GM06990 (cell line): ENCODE data around the gene LRMDA.
"Not testable (repeated sequence)": the region's sequence is repeated elsewhere in the genome, so short reads cannot be mapped to it uniquely, and the experiment has no call there.

ENCODE experiments used
- DNase-seq: peaks from one replicate; pipeline ENCODE4 v3.0.0-alpha.2; 2011; ENCODE audit not compliant: insufficient read length; ENCODE audit errors: extremely low read depth
- H3K27me3 ChIP-seq: replicated peaks from 2 replicates; pipeline ENCODE4 v1.6.0; 2011; ENCODE audit warnings: low read length; ENCODE audit not compliant: control insufficient read depth, insufficient read depth
- H3K36me3 ChIP-seq: 2 replicates; pipeline ENCODE4 v1.5.1; 2011; ENCODE audit warnings: low read length; ENCODE audit not compliant: control insufficient read depth, insufficient read depth
- H3K4me3 ChIP-seq: replicated peaks from 2 replicates; pipeline ENCODE4 v1.5.1; 2011; ENCODE audit warnings: low read depth, mild to moderate bottlenecking, control low read depth, low read length
- TF ChIP-seq, protein P1 (sequence below): IDR thresholded peaks from 2 replicates; pipeline ENCODE4 v1.5.1; 2011; ENCODE audit warnings: low read length, control low read depth, mild to moderate bottlenecking, inconsistent platforms; ENCODE audit not compliant: insufficient read depth, poor library complexity, severe bottlenecking

The LRMDA gene

DNA sequence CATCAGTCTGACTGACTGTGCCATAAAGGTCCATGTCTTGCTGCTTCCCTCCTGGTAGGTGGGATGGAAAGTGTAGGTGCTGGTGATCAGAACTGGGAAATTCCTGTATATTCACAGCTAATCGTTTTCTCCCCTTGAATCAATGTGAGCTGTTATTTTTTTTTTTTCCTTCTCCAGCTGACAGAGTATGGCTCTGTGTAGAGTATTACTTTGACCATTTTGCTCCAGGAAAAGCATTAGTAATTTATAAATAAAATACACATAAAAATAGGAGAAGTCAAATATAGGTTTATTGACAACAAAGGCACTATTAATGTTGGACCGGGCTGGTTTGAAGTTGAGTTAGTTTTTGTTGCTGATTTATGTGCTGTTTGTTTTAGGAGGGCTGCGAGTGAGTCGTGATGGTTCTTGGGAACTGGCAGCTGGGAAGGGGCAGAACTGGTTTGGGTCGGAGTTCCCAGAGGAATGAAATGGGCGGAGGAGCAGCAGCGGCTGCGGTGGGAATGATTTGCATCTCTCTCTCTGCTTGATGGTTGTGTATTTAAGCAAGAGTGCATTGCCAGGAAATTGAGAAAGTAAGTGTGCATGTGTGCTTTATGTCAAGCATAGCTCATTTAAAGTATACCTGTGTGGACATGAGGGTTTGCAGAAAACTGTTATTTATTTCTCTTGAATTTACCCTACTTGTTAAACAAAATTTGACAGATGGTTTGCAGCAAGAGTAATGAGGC is 80.9 kb downstream of the LRMDA start:
- Histone ChIP-seq H3K27me3 (peaks cover 1% of the 10 kb centered on the region), H3K4me3 (no peak overlapping the region), H3K36me3 (no peaks in the 10 kb centered on the region)
- no peak for DNase-seq
- TF ChIP-seq, protein P1, sequence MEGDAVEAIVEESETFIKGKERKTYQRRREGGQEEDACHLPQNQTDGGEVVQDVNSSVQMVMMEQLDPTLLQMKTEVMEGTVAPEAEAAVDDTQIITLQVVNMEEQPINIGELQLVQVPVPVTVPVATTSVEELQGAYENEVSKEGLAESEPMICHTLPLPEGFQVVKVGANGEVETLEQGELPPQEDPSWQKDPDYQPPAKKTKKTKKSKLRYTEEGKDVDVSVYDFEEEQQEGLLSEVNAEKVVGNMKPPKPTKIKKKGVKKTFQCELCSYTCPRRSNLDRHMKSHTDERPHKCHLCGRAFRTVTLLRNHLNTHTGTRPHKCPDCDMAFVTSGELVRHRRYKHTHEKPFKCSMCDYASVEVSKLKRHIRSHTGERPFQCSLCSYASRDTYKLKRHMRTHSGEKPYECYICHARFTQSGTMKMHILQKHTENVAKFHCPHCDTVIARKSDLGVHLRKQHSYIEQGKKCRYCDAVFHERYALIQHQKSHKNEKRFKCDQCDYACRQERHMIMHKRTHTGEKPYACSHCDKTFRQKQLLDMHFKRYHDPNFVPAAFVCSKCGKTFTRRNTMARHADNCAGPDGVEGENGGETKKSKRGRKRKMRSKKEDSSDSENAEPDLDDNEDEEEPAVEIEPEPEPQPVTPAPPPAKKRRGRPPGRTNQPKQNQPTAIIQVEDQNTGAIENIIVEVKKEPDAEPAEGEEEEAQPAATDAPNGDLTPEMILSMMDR = no peak

DNA sequence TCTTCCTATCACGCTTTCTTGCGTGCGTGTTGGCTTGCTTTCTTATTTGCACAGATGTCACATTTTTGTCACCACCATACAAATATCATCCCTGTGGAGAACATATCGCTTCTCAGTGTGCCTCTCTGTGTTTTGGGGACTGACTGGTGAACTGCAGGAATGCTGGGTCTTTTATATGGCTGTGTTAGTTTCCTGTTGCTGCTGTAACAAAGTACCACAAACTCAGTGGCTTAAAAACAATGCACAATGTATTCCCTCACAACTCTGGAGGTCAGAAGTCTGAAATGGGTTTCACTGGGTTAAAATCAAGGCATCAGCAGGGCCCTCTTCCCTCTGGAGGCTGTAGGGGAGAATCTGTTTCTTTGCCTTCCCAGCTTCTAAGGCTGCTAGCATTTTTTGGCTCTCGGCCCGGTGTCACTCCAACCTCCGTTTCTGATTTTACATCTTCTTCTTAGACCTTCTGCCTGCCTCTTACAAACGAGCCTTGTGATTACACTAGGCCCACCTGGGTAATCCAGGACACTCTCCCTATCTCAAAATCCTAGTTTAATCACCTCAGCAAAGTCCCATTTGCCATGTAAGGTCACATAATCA is 82.0 kb downstream of the LRMDA start:
- peaks cover 1% of the 10 kb centered on the region for H3K27me3 ChIP-seq
- no peak overlapping the region for H3K4me3 ChIP-seq
- TF ChIP-seq, protein P1 = no peak
- no peak for DNase-seq
- H3K36me3 ChIP-seq = no peaks in the 10 kb centered on the region

DNA sequence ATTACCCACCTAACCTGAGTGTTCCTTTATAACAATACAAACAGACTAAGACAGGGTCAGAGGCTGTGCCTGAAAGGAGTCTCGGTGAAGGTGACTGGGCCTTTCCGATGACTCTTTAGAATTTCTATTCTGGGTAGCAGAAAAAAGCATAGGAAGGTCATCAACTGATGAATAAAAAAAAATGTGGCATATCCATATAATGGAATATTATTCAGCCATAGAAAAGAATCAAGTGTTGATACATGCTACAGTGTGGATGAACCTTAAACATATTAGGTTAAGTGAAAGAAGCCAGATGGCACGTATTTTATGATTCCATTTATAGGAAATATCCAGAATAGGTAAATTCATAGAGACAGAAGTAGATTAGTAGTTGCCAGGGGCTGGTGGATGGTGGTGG is 83.4 kb downstream of the LRMDA start:
- Histone ChIP-seq H3K27me3 (peaks cover 1% of the 10 kb centered on the region), H3K4me3 (no peak overlapping the region), H3K36me3 (no peaks in the 10 kb centered on the region)
- TF ChIP-seq, protein P1 = no peak
- no peak for DNase-seq

DNA sequence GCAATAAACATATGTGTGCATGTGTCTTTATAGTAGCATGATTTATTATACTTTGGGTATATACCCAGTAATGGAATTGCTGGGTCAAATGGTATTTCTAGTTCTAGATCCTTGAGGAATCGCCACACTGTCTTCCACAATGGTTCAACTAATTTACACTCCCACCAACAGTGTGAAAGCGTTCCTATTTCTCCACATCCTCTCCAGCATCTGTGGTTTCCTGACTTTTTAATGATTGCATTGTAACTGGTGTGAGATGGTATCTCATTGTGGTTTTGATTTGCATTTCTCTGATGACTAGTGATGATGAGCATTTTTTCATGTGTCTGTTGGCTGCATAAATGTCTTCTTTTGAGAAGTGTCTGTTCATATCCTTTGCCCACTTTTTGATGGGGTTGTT is 84.7 kb downstream of the LRMDA start:
- H3K4me3 ChIP-seq, H3K27me3 ChIP-seq, DNase-seq, H3K36me3 ChIP-seq: not testable (repeated sequence)

DNA sequence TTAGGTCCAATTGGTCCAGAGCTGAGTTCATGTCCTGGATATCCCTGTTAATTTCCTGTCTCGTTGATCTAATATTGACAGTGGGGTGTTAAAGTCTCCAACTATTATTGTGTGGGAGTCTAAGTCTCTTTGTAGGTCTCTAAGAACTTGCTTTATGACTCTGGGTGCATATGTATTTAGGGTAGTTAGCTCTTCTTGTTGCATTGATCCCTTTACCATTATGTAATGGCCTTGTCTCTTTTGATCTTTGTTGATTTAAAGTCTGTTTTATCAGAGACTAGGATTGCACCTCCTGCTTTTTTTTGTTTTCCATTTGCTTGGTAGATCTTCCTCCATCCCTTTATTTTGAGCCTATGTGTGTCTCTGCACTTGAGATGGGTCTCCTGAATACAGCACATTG is 87.8 kb downstream of the LRMDA start:
- H3K4me3 ChIP-seq, H3K27me3 ChIP-seq, DNase-seq, H3K36me3 ChIP-seq: not testable (repeated sequence)

DNA sequence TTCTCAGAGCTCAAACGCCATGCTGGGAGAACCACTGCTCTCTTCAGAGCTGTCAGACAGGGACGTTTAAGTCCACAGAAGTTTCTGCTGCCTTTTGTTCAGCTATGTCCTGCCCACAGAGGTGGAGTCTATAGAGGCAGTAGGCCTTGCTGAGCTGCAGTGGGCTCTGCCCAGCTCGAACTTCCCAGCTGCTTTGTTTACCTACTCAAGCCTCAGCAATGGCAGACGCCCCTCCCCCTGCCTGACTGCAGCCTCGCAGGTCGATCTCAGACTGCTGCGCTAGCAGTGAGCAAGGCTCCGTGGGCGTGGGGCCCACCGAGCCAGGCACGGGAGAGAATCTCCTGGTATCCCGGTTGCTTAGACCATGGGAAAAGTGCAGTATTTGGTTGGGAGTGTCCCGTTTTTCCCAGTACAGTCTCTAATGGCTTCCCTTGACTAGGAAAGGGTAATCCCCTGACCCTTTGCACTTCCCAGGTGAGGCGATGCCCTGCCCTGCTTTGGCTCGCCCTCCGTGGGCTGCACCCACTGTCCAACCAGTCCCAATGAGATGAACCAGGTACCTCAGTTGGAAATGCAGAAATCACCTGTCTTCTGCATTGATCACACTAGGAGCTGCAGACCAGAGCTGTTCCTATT is 89.9 kb downstream of the LRMDA start:
- H3K27me3 ChIP-seq, H3K36me3 ChIP-seq, DNase-seq, H3K4me3 ChIP-seq: not testable (repeated sequence)

DNA sequence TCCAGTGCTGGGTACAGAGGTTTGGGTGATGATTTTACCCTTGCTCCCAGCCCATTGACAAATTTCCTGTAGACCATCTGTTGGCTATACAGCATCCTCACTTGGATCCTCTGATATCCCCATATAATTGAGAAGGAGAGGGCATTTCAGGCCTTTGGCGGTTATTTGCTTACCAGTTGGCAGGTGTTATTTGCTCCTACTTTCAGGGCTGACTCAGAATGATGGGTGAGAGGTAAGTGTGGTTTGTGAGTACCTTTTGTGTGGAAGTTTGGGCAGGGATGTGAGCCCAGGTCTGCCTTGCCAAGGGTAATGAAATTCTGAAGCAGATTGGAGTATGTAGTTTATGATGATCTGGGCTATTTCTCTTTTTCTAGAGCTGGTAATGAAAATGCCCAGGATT is 93.6 kb downstream of the LRMDA start:
- no peak for DNase-seq
- TF ChIP-seq, protein P1 = no peak
- H3K4me3 ChIP-seq = no peak overlapping the region
- no peaks in the 10 kb centered on the region for H3K36me3 ChIP-seq
- no peaks in the 10 kb centered on the region for H3K27me3 ChIP-seq
